OCI-LY3 (cell line): ENCODE measurements around the gene CAB39.

Experiments used
- H2AFZ ChIP-seq: fragments of 200-600, 300-600 bp; shearing (Covaris generic); 2 replicates; pipeline ENCODE4 v1.6.0; 2014; ENCODE audit warnings: antibody characterized with exemption, low read depth, low read length
- H3K27ac ChIP-seq: fragments of 200-600, 300-600 bp; sonication (generic); 2 replicates; pipeline ENCODE4 v1.5.1; 2014; ENCODE audit warnings: mild to moderate bottlenecking, low read length, moderate library complexity, mixed read lengths
- H3K27me3 ChIP-seq: fragments of 200-600, 300-600 bp; sonication (generic); 2 replicates; pipeline ENCODE4 v1.6.1; 2014; ENCODE audit warnings: low read depth, low read length, mixed read lengths
- H3K36me3 ChIP-seq: fragments of 200-600, 300-600 bp; sonication (generic); replicated peaks from 2 replicates; pipeline ENCODE3; 2014; ENCODE audit warnings: low read depth, low read length, mixed read lengths
- H3K4me1 ChIP-seq: fragments of 300-600, 200-600 bp; sonication (generic); 2 replicates; pipeline ENCODE4 v1.6.1; 2014; ENCODE audit warnings: low read length, mixed read lengths
- H3K4me2 ChIP-seq: fragments of 200-600, 300-600 bp; sonication (generic); 2 replicates; pipeline ENCODE4 v1.6.1; 2014; ENCODE audit warnings: low read length, mixed read lengths
- H3K4me3 ChIP-seq: fragments of 300-600, 200-600 bp; sonication (generic); 2 replicates; pipeline ENCODE4 v1.5.1; 2014; ENCODE audit warnings: antibody characterized with exemption, mild to moderate bottlenecking, low read length, moderate library complexity
- H3K79me2 ChIP-seq: fragments of 300-600, 200-600 bp; shearing (Covaris generic); 2 replicates; pipeline ENCODE4 v1.6.1; 2014; ENCODE audit warnings: mild to moderate bottlenecking, low read length, mixed read lengths
- H3K9ac ChIP-seq: fragments of 300-600, 200-600 bp; shearing (Covaris generic); 2 replicates; pipeline ENCODE4 v1.6.0; 2014; ENCODE audit warnings: mild to moderate bottlenecking, low read length, moderate library complexity
- H3K9me3 ChIP-seq: fragments of 200-600, 300-600 bp; shearing (Covaris generic); 2 replicates; pipeline ENCODE4 v1.6.1; 2014; ENCODE audit warnings: low read length, mixed read lengths; ENCODE audit not compliant: insufficient read depth
- H4K20me1 ChIP-seq: fragments of 200-600, 300-600 bp; sonication (generic); 2 replicates; pipeline ENCODE4 v1.6.1; 2016; ENCODE audit warnings: low read length, mixed read lengths; ENCODE audit not compliant: insufficient read depth
- CTCF ChIP-seq: fragments of 200-600, 300-600 bp; sonication (generic); IDR thresholded peaks from 2 replicates; pipeline ENCODE4 v1.5.1; 2014; ENCODE audit warnings: antibody characterized with exemption, low read length, low read depth
- EZH2phosphoT487 ChIP-seq: fragments of 200-600 bp; shearing (Covaris generic); IDR thresholded peaks from 2 replicates; pipeline ENCODE4 v1.6.1; 2018; ENCODE audit warnings: antibody characterized with exemption, mixed run types, low read depth

Gene CAB39

GRCh38 chr2:230739961-230740360 is 27.3 kb downstream of the CAB39 start:
- no peaks in the 10 kb centered on the region for H3K9me3 ChIP-seq
- H3K9ac ChIP-seq: no peak overlapping the region
- H2AFZ ChIP-seq: no peak overlapping the region
- TF ChIP-seq CTCF (no peak), EZH2phosphoT487 (no peak)
- H3K27me3 ChIP-seq: no peaks in the 10 kb centered on the region
- no peak overlapping the region for H3K27ac ChIP-seq
- H3K4me1 ChIP-seq: peaks cover 5% of the 10 kb centered on the region; the same call in 1 of the 2 replicates
- H3K36me3 ChIP-seq: peaks cover 31% of the 10 kb centered on the region
- no peak overlapping the region for H3K4me2 ChIP-seq
- H3K4me3 ChIP-seq: no peak overlapping the region
- peaks cover 49% of the 10 kb centered on the region for H4K20me1 ChIP-seq
- H3K79me2 ChIP-seq: peaks cover 95% of the 10 kb centered on the region

GRCh38 chr2:230742781-230743180 is 30.1 kb downstream of the CAB39 start:
- Histone ChIP-seq H3K4me1 (no peaks in the 10 kb centered on the region), H4K20me1 (peaks cover 37% of the 10 kb centered on the region), H2AFZ (no peak overlapping the region), H3K36me3 (peaks cover 33% of the 10 kb centered on the region), H3K79me2 (peaks cover 93% of the 10 kb centered on the region), H3K4me3 (no peak overlapping the region), H3K9ac (no peak overlapping the region), H3K9me3 (no peaks in the 10 kb centered on the region), H3K27ac (no peak overlapping the region), H3K4me2 (no peak overlapping the region), H3K27me3 (no peaks in the 10 kb centered on the region)
- TF ChIP-seq CTCF: no peak
- TF ChIP-seq EZH2phosphoT487: no peak

- no peak overlapping the region for H3K27ac ChIP-seq
- no peaks in the 10 kb centered on the region for H3K4me1 ChIP-seq
- no peak overlapping the region for H3K9ac ChIP-seq
- peaks cover 12% of the 10 kb centered on the region for H3K36me3 ChIP-seq
- H3K79me2 ChIP-seq: peaks cover 90% of the 10 kb centered on the region
- no peak overlapping the region for H3K4me2 ChIP-seq
- H4K20me1 ChIP-seq: peaks cover 39% of the 10 kb centered on the region
- H3K27me3 ChIP-seq: no peaks in the 10 kb centered on the region
- TF ChIP-seq CTCF: no peak
- H3K4me3 ChIP-seq: no peak overlapping the region
- H3K9me3 ChIP-seq: no peaks in the 10 kb centered on the region
- H2AFZ ChIP-seq: no peak overlapping the region
Observed at GRCh38 chr2:230746213-230746612, 33.6 kb downstream of the CAB39 start.

GRCh38 chr2:230748087-230748486 is 35.4 kb downstream of the CAB39 start:
- Histone ChIP-seq H3K79me2 (peaks cover 93% of the 10 kb centered on the region), H3K27me3 (no peaks in the 10 kb centered on the region), H3K4me1 (no peaks in the 10 kb centered on the region), H4K20me1 (peaks cover 44% of the 10 kb centered on the region), H3K36me3 (peaks cover 12% of the 10 kb centered on the region), H3K9me3 (no peaks in the 10 kb centered on the region), H3K4me2 (no peak overlapping the region), H3K9ac (no peak overlapping the region), H3K4me3 (no peak overlapping the region), H2AFZ (no peak overlapping the region), H3K27ac (no peak overlapping the region)
- TF ChIP-seq CTCF (no peak), EZH2phosphoT487 (no peak)
